Fibroblast of peridontal ligament (primary cell): ENCODE results near the gene NPTX2.

Experiments used
- DNase-seq: peaks from one replicate; pipeline ENCODE4 v3.0.0-alpha.2; 2010; ENCODE audit errors: extremely low read depth

Gene NPTX2

DNA sequence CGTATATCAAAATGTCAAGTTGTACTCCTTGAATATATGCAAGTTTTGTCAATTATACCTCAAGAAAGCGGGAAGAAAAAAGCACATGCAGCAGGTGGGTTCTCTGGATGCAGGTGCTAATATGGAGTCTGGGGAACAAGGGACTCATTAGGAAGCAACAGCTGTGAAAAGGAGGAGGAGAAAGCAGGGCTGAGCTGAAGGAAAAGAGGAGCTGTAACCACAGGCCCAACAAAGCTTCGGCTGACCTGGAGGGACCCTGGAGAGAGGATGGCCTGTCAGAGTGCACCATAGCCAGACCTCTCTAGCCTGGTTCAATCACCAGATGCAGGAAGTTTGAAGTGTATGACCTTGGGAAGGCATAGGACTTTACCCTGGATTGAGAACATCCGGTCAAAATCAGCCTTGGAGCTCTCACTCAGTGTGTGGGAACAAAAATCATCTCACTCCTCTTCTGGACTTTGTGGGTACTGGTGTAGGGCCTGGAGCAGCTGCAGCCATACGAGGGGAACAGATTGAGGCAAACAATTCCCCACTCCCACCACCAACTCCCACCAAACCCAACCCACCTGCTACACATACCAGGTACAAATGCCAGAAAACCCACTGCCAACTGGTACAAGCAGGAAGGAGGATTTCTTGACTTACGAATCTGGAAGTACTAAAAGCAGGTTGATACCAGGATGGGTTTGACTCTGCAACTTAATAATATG, 36.7 kb downstream of the NPTX2 start:
- DNase-seq: no peak

DNA sequence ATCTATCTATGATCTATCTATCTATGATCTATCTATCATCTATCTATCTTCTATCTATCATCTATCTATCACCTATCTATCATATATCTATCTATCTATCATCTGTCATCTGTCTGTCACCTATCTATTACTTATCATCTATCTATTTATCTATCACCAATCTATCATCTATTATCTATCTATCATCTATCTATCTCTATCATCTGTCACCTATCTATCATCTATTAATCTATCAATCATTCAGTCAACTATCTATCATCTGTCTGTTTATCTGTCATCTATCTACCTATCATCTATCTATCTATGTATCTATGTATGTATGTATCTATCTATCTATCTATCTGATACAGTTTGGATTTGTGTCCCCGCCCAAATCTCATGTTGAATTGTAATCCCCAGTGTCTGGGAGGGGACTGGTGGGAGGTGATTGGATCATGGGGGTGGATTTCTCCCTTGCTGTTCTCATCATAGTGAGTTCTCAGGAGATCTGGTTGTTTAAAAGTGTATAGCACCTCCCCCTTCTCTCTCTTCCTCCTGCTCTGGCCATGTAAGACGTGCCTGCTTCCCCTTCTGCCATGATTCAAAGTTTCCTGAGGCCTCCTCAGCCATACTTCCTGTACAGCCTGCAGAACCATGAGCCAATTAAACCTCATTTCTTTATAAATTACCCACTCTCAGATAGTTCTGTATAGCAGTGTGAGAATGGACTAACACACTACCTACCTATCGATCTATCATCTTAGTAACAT, 37.6 kb downstream of the NPTX2 start:
- DNase-seq: no peak

DNA sequence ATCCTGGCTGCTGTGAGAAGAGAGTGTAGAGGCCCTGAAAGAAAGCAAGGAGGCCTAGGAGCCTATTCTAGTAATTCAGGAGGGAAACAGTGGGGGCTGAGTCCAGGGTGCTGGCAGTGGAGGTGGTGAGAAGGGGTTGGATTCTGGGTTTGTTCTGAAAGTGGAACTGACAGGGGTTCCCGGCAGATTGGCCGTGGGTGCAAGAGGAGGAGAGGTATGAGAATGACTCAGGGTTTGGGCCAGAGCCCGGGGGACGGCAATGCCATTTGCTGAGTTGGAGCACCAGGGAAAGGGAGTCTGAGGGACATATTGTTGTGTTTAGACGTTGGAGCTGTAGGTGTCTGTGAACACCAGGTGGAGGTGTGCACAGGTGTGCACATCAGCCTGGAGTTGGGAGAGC, 38.5 kb downstream of the NPTX2 start:
- no peak for DNase-seq

DNA sequence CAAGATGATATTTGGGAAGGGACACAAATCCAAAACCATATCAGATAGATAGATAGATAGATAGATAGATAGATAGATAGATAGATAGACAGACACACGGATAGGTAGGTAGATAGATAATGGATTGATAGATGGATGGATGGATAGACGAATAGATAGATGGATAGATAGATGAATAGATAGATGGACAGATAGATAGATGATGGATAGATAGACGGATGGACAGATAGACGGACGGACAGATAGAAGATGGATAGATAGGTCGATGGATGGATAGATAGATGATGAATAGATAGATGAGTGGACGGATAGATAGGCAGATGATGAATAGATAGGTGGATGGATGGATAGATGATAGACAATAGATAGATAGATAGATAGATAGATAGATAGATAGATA, 39.8 kb downstream of the NPTX2 start:
- DNase-seq: no peak

DNA sequence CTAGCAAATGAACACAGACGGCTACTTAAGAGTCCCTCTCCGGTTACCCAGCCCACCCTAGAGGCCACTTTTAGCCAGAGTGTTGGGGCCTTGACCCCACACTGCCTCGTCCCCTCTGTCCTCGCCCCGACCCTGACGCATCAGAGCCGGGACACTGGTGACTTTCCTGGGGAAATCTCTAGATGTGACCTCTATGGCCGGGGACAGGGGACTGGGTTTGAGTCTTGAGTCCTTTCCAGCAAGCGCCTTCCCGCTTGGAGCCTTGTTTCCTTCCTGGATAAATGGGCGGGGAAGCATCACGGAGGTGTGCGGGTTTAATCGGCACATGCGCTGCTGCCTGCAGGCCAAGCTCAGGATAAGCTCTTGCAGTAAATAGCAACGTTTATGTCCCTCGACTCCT, 40.7 kb downstream of the NPTX2 start:
- no peak for DNase-seq

DNA sequence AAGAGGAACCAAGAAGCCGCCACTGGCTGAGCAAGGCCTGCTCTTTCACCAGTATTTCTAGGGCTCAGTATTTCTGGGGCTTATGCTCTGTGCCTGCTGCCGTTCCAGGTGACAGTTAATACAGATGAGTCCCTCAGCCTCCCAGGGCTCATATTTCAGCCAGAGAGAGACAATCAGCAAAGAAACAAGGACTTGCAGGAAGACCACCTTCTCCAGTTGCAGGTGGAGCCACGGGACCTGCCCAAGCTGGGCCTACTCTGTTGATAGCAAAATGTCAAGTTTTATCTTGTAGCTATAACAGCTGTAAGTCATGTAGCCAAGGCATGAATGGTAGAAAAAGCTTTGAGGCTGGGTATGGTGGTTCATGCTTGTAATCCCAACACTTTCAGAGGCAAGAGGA, 42.7 kb downstream of the NPTX2 start:
- DNase-seq: no peak

DNA sequence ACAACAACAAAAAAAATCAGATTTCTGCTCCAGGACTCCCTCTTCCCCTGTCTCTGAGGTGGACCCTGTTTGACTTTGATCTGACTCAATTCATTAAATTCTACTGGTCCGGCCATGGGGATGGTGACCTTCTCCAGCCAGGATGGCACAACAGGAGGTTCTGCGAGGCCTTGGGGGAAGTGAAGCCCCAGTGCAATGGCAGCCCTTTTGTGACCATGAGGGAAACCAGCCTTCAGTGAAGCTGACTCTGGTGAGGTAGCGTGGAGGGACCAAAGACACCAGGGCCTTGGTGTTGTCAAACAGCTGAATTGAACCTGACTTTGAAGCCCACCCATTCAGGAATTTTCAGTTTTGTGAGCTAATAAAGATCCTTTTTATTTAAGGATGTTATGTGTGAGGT, 44.5 kb downstream of the NPTX2 start:
- DNase-seq: no peak

DNA sequence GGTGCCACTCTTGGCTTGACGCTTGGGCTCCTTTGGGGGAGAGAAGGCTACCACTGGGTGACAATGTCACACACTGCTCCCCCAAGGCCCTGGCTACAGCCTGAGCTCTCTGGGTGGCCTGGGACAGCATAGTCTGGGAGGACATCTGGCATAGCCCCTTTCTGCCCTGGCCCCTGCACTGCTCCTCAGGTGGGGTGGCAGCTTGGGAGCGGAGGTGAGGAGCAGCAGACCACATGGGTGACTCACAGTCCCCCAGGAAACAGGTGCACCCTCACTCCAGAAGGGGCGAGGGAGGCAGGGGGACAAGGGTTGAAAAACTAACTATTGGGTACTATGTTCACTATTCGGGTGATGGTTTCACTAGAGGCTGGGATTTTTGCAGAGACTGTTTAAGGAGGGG, 45.2 kb downstream of the NPTX2 start:
- DNase-seq: no peak

DNA sequence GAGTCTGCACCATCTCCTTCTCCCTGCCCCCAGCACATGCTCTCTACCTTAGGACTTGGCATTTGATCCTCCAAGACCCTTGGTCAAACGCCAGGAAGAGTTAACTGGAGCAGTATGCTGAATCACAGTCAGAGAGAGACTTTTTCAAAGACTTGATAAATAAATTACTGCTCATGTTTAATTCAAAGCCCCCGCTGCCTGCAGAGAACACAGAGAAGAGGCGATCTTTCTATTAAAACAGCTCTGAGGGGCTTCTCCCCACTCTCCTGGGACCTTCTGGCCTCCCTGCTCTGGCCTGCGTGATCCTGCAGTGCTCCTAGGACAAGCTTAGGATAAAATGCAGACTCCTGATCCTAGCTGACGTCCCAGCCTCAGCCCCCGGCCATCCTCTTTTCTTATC, 47.8 kb downstream of the NPTX2 start:
- DNase-seq: no peak

DNA sequence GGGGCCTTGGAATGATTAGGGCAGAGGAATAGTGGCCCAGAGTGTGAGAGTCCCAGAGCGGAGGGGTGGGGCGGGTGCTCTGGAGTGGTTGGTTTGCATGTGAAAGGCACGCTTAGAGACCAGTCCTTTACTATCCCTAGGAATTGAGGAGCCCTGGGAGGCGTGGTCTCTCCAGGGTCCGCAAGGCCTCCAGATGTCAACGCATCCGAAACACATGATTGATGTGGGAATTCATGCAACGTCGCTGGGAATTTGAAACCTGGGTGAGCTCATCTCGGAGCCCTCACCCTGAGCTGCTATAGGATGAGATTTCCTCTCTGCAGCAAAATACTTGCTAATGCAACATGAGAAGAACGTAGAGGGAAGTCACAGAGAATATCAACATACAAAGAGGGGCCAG, 51.2 kb downstream of the NPTX2 start:
- no peak for DNase-seq

DNA sequence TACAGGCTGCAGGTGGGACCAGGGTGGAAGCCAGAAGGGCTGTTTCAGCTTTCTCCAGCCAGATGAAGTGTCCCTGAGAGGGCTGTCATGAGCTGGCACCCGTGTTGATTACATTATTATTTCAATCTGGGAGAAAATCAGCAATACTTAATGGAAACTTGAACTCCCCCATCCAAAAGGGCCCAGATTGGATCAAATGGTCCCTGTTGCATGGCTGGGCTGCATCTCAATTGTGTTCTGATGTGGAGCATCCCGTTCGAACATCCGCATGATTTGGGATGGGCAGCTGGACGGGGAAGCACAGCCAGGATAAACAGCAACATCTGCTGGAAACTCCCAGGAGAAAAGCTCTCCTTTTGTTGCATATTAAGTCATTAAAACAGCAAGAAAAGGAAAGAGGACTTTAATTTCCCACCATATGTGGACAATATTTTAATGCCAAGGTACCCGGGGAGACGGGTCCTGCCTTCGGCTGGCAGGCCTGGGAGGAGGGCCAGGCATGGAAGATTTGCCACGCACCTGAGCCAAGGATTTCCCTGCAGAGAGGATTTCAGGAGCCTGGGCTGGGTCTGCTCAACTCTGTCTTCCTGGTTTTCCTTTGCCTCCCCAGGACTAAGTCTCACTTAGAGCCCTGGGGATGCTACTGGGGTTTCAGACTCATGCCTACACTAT, 52.4 kb downstream of the NPTX2 start:
- DNase-seq: no peak

DNA sequence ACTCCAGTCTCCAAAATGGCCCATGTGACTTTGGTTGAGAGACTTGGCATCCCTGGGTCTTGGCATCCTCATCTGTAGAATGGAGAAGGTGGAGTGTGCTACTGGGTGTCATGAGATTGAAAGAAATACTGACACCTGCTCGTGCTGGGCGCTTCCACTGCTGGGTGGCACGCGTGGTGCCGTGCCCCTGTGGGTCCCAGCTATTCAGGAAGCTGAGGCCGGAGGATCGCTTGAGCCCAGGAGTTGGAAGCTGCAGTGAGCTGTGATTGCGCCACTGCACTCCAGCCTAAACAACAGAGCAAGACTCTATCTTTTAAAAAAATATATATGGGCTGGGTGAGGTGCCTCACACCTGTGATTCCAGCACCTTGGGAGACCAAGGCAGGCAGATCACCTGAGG, 53.1 kb downstream of the NPTX2 start:
- DNase-seq: no peak

DNA sequence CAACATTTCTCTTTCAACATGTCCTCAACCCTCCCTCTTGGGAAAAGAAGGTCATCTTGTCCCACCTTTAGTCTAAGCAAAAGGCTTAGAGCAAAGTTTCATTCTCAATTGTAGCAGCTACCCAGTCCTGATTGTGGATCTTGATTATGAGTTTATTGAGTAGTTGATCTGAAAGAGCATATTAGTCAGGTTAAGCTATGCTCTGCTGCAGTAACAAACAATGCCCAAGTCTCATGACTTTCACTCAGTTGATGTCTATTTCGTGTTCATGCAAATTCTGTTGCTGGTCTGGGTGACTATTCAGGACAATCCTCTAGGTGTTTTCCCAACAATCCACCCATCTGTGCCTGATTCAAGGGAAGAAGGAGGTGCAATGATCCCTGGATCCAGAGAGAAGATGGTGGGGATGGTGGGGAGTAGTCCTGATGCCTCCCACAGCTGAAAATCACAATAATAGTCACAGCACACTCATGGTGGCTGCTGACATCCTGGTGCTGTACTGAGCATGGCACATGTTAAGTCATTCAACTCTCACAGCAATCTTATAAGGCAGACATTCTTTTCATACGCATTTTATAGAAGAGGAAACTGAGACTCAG, 54.7 kb downstream of the NPTX2 start:
- no peak for DNase-seq

DNA sequence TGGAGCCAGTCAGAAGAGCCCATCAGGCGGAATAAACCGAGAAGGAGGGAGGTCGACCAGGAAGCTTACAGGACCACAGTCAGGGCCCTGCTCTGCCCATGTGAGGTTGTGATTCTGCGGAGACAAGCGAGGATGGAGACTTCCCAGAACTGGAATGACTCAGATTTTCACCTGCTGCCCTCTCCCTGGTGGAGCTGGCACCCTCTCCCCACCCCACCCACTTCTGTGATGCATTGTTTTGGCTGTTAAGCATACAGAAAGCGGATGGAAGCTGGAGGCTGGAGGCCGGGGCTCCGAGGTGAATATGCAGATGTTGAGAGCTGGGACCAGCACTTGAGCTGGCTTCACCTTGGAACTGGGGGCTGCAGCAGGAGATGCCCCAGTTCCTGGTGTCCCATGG, 57.4 kb downstream of the NPTX2 start:
- DNase-seq: no peak

DNA sequence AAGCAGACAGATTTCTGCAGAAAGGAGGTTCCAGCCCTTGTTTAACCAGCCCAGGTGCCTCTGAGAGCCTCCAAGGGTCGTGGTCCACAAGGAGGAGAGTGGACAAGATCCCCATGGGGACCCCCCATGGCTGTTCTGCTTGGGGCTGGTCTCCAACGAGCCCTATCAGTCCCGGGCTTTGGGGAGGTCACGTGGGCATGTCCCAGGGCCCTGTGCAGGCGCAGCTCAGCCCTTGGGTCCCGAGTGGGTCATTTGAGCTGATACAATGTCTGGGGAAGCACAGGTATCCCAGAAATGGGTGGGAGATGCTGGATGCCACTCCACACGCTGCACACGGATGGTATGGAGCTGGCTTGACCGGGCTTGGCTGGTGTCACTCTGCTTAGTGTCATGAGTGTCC, 57.8 kb downstream of the NPTX2 start:
- no peak for DNase-seq

DNA sequence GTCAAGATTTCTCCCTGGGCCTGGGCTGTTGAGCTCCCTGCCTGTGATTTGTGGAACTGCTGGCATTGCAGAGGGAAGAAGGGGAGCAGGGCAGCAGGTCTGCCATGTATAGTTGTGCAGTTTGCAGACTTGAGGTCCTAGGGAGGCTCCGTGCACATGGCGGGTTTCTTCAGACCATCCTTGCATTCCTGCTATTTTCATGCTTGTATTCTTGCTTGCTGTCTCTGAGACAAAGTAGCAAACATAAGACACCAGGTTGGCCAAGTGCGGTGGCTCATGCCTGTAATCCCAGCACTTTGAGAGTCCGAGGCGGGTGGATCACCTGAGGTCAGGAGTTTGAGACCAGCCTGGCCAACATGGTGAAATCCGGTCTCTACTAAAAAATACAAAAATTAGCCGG, 61.1 kb downstream of the NPTX2 start:
- no peak for DNase-seq
